BLaER1 treated with 17β-estradiol and CSF1 and Interleukin-3, amounts not matched to agents 10 nM and 100 nM (cell line): ENCODE data around the gene MN1.
A peak's percentile ranks its signal among the peaks of the same experiment; 100 is the strongest.

Experiments used
- H3K27ac ChIP-seq, 11 experiments: shearing (Covaris generic); formaldehyde crosslinking; 2 replicates each; pipeline ENCODE4 v1.8.1; 2022
- H3K27me3 ChIP-seq, 11 experiments: shearing (Covaris generic); formaldehyde crosslinking; 2 replicates each; pipeline ENCODE4 v1.8.1; 2022
- H3K36me3 ChIP-seq, 11 experiments: shearing (Covaris generic); formaldehyde crosslinking; 2 replicates each; pipeline ENCODE4 v1.8.1; 2022
- H3K4me1 ChIP-seq, 10 experiments: shearing (Covaris generic); formaldehyde crosslinking; 2 replicates each; pipeline ENCODE4 v1.8.1; 2022
- H3K4me2 ChIP-seq, 11 experiments: shearing (Covaris generic); formaldehyde crosslinking; 2 replicates each; pipeline ENCODE4 v1.8.1; 2022
- H3K4me3 ChIP-seq, 10 experiments: shearing (Covaris generic); formaldehyde crosslinking; 2 replicates each; pipeline ENCODE4 v1.8.1; 2022
- H3K9ac ChIP-seq, 11 experiments: shearing (Covaris generic); formaldehyde crosslinking; 2 replicates each; pipeline ENCODE4 v1.8.1; 2022
- H3K9me3 ChIP-seq, 11 experiments: shearing (Covaris generic); formaldehyde crosslinking; replicated peaks in 1 of 11; 2 replicates each; pipeline ENCODE4 v1.8.1; 2022
- H4K20me1 ChIP-seq, 11 experiments: shearing (Covaris generic); formaldehyde crosslinking; 2 replicates each; pipeline ENCODE4 v1.8.1; 2022
- Cebpa-rat ChIP-seq, 11 experiments: shearing (Covaris generic); IDR thresholded peaks; 2 replicates each; pipeline ENCODE4 v1.8.1; 2022

Gene MN1

DNA sequence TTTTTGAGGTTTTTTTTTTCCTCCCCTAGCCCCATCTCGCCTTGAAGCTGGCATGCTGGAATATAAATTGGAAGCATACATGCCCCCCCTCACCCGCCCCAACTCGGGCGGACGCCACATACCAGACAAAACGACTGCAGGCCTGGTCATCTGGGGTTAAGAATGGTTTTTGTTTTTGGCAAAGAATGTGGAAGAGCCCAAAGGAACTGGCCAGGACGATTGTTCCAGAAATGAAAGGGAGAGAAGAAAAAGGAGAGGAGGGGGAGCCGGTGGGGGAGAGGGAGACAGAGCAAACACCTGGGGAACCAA is 25.0 kb downstream of the MN1 start:
- peak overlapping the region in 6 of 11 experiments; percentile 46 to 61 (median 52); a peak in 6 of 22 replicates for H3K9ac ChIP-seq
- H3K36me3 ChIP-seq, result no peaks in the 10 kb centered on the region
- H4K20me1 ChIP-seq, result no peaks in the 10 kb centered on the region; a peak in 1 of 22 replicates
- no peak overlapping the region for H3K4me3 ChIP-seq
- TF ChIP-seq Cebpa-rat (IDR thresholded peaks at IDR 0.05), result no peak
- H3K27ac ChIP-seq, result peak overlapping the region in 1 of 11 experiments; percentile 59; a peak in 1 of 22 replicates
- no peaks in the 10 kb centered on the region for H3K9me3 ChIP-seq
- H3K4me2 ChIP-seq, result peak overlapping the region; percentile 64 to 93 (median 82); a peak in 21 of 22 replicates
- no peaks in the 10 kb centered on the region for H3K27me3 ChIP-seq
- H3K4me1 ChIP-seq, result peaks cover 19 to 47% (median 34%) of the 10 kb centered on the region in 10 experiments

DNA sequence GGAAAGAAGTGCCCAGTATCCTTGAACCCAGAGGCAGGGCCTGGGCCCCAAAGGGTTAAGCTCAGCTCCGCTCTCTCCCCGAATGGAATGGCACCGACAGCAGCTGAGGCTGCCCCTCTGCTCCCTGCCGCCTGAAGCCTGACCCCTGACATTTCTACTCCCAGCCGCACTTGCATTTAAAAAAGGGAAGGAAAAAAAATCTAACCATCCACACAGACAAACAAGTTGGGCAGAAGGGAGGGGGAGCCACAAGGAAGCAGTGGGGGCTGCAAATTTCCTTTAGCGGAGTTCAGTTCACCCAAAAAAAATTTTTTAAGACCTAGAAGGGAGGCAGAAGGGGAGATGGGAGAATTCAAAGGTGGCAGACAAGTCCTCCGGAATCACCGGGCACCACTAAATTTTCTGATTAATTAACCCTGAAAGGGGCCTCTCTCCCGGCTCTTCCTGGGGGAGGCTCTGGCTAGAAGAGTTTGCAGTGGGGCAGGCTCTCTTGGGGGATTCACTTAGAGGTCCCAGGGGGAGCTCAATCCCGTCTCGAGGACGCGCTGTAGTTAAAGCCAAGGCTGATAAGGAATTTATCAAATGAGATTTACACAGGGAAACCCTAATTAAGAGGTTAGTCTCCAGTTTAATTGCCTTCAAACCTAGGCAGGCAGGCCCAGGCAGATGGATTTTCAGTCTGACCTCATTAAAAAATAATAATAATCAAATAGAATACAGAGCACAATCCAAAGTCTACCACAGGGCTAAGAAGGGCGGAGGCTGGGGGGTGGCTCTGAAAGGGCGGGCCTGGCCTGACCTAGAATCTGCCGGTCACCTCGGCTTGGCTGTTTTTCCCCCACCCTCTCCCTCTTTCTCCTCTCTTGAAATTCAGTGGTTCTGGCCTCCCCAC is 25.6 kb downstream of the MN1 start:
- peak overlapping the region in 9 of 11 experiments; percentile 21 to 71 (median 48); a peak in 13 of 22 replicates for H3K27ac ChIP-seq
- no peaks in the 10 kb centered on the region for H3K27me3 ChIP-seq
- peak overlapping the region in 10 of 11 experiments; percentile 46 to 70 (median 57); a peak in 19 of 22 replicates for H3K9ac ChIP-seq
- peak overlapping the region in 3 of 10 experiments; percentile 5 to 26 (median 19); a peak in 2 of 20 replicates for H3K4me3 ChIP-seq
- peak overlapping the region; percentile 64 to 93 (median 82) for H3K4me2 ChIP-seq
- H4K20me1 ChIP-seq, result no peaks in the 10 kb centered on the region; a peak in 1 of 22 replicates
- TF ChIP-seq Cebpa-rat (IDR thresholded peaks at IDR 0.05), result no peak
- H3K36me3 ChIP-seq, result no peaks in the 10 kb centered on the region
- H3K4me1 ChIP-seq, result peaks cover 19 to 47% (median 34%) of the 10 kb centered on the region in 10 experiments
- H3K9me3 ChIP-seq, result no peaks in the 10 kb centered on the region

- H3K9ac ChIP-seq, result peak overlapping the region in 9 of 11 experiments; percentile 46 to 70 (median 56); a peak in 11 of 22 replicates
- no peaks in the 10 kb centered on the region; a peak in 1 of 22 replicates for H4K20me1 ChIP-seq
- H3K27me3 ChIP-seq, result no peaks in the 10 kb centered on the region
- no peaks in the 10 kb centered on the region for H3K36me3 ChIP-seq
- H3K4me3 ChIP-seq, result no peak overlapping the region
- no peaks in the 10 kb centered on the region for H3K9me3 ChIP-seq
- TF ChIP-seq Cebpa-rat (IDR thresholded peaks at IDR 0.05), result no peak
- peaks cover 19 to 47% (median 34%) of the 10 kb centered on the region in 10 experiments for H3K4me1 ChIP-seq
- H3K4me2 ChIP-seq, result peak overlapping the region; percentile 64 to 93 (median 82)
- peak overlapping the region in 6 of 11 experiments; percentile 26 to 71 (median 54); a peak in 9 of 22 replicates for H3K27ac ChIP-seq
Measured at GRCh38 chr22:27775087-27775698, 26.4 kb downstream of the MN1 start.

- no peak overlapping the region for H3K9ac ChIP-seq
- H3K4me3 ChIP-seq, result no peak overlapping the region
- no peak for TF ChIP-seq Cebpa-rat (IDR thresholded peaks at IDR 0.05)
- no peaks in the 10 kb centered on the region for H3K36me3 ChIP-seq
- no peak overlapping the region for H3K27ac ChIP-seq
- H3K27me3 ChIP-seq, result no peaks in the 10 kb centered on the region
- H4K20me1 ChIP-seq, result no peaks in the 10 kb centered on the region
- H3K4me2 ChIP-seq, result peak overlapping the region in 9 of 11 experiments; percentile 12 to 93 (median 82); a peak in 14 of 22 replicates
- peaks cover 19 to 47% (median 33%) of the 10 kb centered on the region in 10 experiments for H3K4me1 ChIP-seq
- H3K9me3 ChIP-seq, result no peaks in the 10 kb centered on the region
Measured at GRCh38 chr22:27774200-27774599, 27.4 kb downstream of the MN1 start.

DNA sequence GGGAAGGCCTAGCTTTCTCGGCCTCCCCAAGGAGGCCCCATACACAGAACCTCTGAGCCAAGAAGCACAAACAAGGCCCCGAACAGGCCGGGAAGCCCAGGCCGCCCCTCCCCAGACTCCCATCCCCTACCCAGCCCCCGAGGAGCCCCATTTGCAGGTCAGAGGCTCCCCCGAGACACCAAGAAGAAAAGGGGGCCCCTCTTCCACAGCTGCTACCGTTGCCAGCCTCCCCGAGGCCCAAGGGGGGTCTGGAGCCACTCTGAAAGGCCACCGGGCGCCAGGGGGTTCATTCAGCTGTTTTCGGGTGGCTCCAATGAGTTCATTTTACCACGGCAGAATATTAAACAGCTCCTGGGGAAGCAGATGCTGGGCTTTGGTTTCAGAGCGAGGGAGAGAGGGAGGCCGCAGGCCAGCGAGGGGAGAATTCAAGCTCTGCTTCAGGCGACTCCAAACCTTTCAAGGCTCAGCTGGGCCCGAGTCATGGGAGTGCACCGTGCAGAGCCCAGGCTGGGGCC is 28.5 kb downstream of the MN1 start:
- Histone ChIP-seq H3K4me3 (no peak overlapping the region), H3K4me1 (peaks cover 14 to 41% (median 31%) of the 10 kb centered on the region in 10 experiments), H3K27me3 (no peaks in the 10 kb centered on the region), H3K4me2 (no peak overlapping the region), H3K9ac (no peak overlapping the region), H3K27ac (no peak overlapping the region), H4K20me1 (no peaks in the 10 kb centered on the region), H3K9me3 (no peaks in the 10 kb centered on the region), H3K36me3 (no peaks in the 10 kb centered on the region)
- no peak for TF ChIP-seq Cebpa-rat (IDR thresholded peaks at IDR 0.05)

GRCh38 chr22:27772081-27772983 is 29.2 kb downstream of the MN1 start:
- Histone ChIP-seq H3K27ac (no peak overlapping the region), H3K4me1 (peaks cover 14 to 43% (median 31%) of the 10 kb centered on the region in 10 experiments), H3K4me2 (no peak overlapping the region), H3K27me3 (no peaks in the 10 kb centered on the region), H3K4me3 (no peak overlapping the region), H3K9ac (no peak overlapping the region), H3K36me3 (no peaks in the 10 kb centered on the region), H4K20me1 (no peaks in the 10 kb centered on the region), H3K9me3 (no peaks in the 10 kb centered on the region)
- TF ChIP-seq Cebpa-rat (IDR thresholded peaks at IDR 0.05), result no peak

- Histone ChIP-seq H3K9me3 (no peaks in the 10 kb centered on the region), H3K27ac (no peak overlapping the region), H3K4me2 (no peak overlapping the region), H3K4me1 (peaks cover 14 to 37% (median 26%) of the 10 kb centered on the region in 10 experiments), H3K36me3 (no peaks in the 10 kb centered on the region), H3K9ac (no peak overlapping the region), H3K4me3 (no peak overlapping the region), H4K20me1 (no peaks in the 10 kb centered on the region), H3K27me3 (no peaks in the 10 kb centered on the region)
- TF ChIP-seq Cebpa-rat (IDR thresholded peaks at IDR 0.05), result no peak
Measured at GRCh38 chr22:27771637-27772036, 29.9 kb downstream of the MN1 start.

DNA sequence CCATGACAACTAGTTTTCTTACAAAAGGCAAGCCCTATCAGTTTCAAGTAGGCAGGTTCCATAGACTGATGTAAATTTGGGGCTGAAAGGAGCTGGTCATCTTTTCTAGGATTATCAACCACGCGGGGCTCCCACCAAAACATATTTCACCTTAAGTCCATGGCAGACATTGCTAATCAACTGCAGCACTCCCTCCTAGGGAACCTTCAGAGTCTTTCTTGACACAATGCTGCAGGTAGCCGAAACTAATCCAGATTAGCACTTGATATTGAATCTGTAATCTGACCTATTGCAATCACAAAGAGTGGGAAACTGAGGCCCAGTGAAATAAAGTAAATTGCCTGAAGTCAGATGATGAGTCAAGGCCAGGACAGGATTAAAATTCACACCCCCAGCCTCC is 32.5 kb downstream of the MN1 start:
- no peak overlapping the region for H3K4me2 ChIP-seq
- no peak for TF ChIP-seq Cebpa-rat (IDR thresholded peaks at IDR 0.05)
- no peaks in the 10 kb centered on the region for H3K36me3 ChIP-seq
- no peak overlapping the region for H3K4me3 ChIP-seq
- H3K9me3 ChIP-seq, result no peaks in the 10 kb centered on the region
- no peaks in the 10 kb centered on the region for H4K20me1 ChIP-seq
- H3K27me3 ChIP-seq, result no peaks in the 10 kb centered on the region
- no peak overlapping the region for H3K27ac ChIP-seq
- peaks cover 0 to 11% (median under 1%) of the 10 kb centered on the region in 10 experiments; a peak in 8 of 20 replicates for H3K4me1 ChIP-seq
- H3K9ac ChIP-seq, result no peak overlapping the region
